WTC11 (cell line): ENCODE results near the gene CD72. TPM values are rescaled to one million over a fixed set of nuclear protein-coding genes. Genes with fewer than 3 reads are reported as not detected.

Experiments
- ATAC-seq: fragments of 200-7000 bp; cut with Tn5 transposase; 2 replicates; pipeline ENCODE4 v1.10.0; 2021; ENCODE audit warnings: mild to moderate bottlenecking, moderate library complexity
- CTCF ChIA-PET: fragments of 300-600 bp; sonication (Branson Sonifier 250); formaldehyde crosslinking; loops from one replicate; lab custom pipeline; 2021; ENCODE audit warnings: antibody characterized with exemption; lab: Charles Lee
- POLR2A ChIA-PET: fragments of 350-600 bp; sonication (Branson Sonifier 250); formaldehyde crosslinking; loops from one replicate; lab custom pipeline; 2021; ENCODE audit warnings: antibody characterized with exemption; lab: Charles Lee
- DNase-seq: peaks from one replicate; pipeline ENCODE4 v3.0.0; 2021; ENCODE audit warnings: low spot score
- H3K27ac Mint-ChIP-seq: 2 replicates; pipeline ENCODE4 v1.8.0; 2021; ENCODE audit warnings: mixed read lengths
- H3K27me3 Mint-ChIP-seq: 2 replicates; pipeline ENCODE4 v1.8.0; 2021; ENCODE audit warnings: low read depth, mild to moderate bottlenecking, moderate library complexity, mixed read lengths
- H3K36me3 Mint-ChIP-seq: 2 replicates; pipeline ENCODE4 v1.8.0; 2021; ENCODE audit warnings: mixed read lengths
- H3K4me1 Mint-ChIP-seq: 2 replicates; pipeline ENCODE4 v1.8.0; 2022; ENCODE audit warnings: mixed read lengths
- H3K4me3 Mint-ChIP-seq: 2 replicates; pipeline ENCODE4 v1.8.0; 2021; ENCODE audit warnings: mild to moderate bottlenecking, moderate library complexity, mixed read lengths
- H3K9me3 Mint-ChIP-seq: 2 replicates; pipeline ENCODE4 v1.8.0; 2021; ENCODE audit warnings: mixed read lengths
- ATF2 ChIP-seq: sonication (generic); formaldehyde crosslinking; IDR thresholded peaks from 2 replicates; pipeline ENCODE4 v1.8.1; 2022; ENCODE audit warnings: low read depth, missing genetic modification reagents, borderline replicate concordance
- CBFB ChIP-seq: sonication (generic); formaldehyde crosslinking; IDR thresholded peaks from 2 replicates; pipeline ENCODE4 v1.8.1; 2022; ENCODE audit warnings: mild to moderate bottlenecking, low read depth, missing genetic modification reagents
- ELF4 ChIP-seq: sonication (generic); formaldehyde crosslinking; IDR thresholded peaks from 2 replicates; pipeline ENCODE4 v1.8.1; 2022; ENCODE audit warnings: low read depth, mild to moderate bottlenecking, moderate library complexity, missing genetic modification reagents
- FOXJ3 ChIP-seq: sonication (generic); formaldehyde crosslinking; IDR thresholded peaks from 2 replicates; pipeline ENCODE4 v1.9.0; 2021; ENCODE audit warnings: missing genetic modification reagents, mild to moderate bottlenecking, borderline replicate concordance
- FOXK1 ChIP-seq: sonication (generic); formaldehyde crosslinking; IDR thresholded peaks from 2 replicates; pipeline ENCODE4 v1.8.0; 2022; ENCODE audit warnings: mild to moderate bottlenecking, moderate library complexity, missing genetic modification reagents
- KAT7 ChIP-seq: sonication (generic); formaldehyde crosslinking; IDR thresholded peaks from 2 replicates; pipeline ENCODE4 v1.8.1; 2023; ENCODE audit warnings: missing genetic modification reagents, mild to moderate bottlenecking, borderline replicate concordance
- MAX ChIP-seq: sonication (generic); formaldehyde crosslinking; IDR thresholded peaks from 2 replicates; pipeline ENCODE4 v1.8.0; 2022; ENCODE audit warnings: mild to moderate bottlenecking, missing genetic modification reagents
- NFE2L1 ChIP-seq: sonication (generic); formaldehyde crosslinking; IDR thresholded peaks from 2 replicates; pipeline ENCODE4 v1.8.1; 2023; ENCODE audit warnings: missing genetic modification reagents
- NR3C1 ChIP-seq: sonication (generic); formaldehyde crosslinking; conservative IDR thresholded peaks from 2 replicates; pipeline ENCODE4 v1.8.1; 2023; ENCODE audit warnings: low read depth, mild to moderate bottlenecking, missing genetic modification reagents
- OVOL2 ChIP-seq: fragments of 250-450 bp; sonication (Bioruptor Pico); IDR thresholded peaks from 2 replicates; pipeline ENCODE4 v1.9.0; 2021; ENCODE audit warnings: mild to moderate bottlenecking, borderline replicate concordance
- RORB ChIP-seq: fragments of 250-450 bp; sonication (Bioruptor Pico); IDR thresholded peaks from 2 replicates; pipeline ENCODE4 v1.9.0; 2021; ENCODE audit warnings: mild to moderate bottlenecking
- TCF7 ChIP-seq: sonication (generic); formaldehyde crosslinking; IDR thresholded peaks from 2 replicates; pipeline ENCODE4 v1.8.0; 2022; ENCODE audit warnings: mild to moderate bottlenecking, low read depth, missing genetic modification reagents, moderate library complexity
- TEAD1 ChIP-seq: sonication (generic); formaldehyde crosslinking; IDR thresholded peaks from 2 replicates; pipeline ENCODE4 v1.8.0; 2022; ENCODE audit warnings: mild to moderate bottlenecking, missing genetic modification reagents
- USF1 ChIP-seq: sonication (generic); formaldehyde crosslinking; IDR thresholded peaks from 2 replicates; pipeline ENCODE4 v1.8.0; 2022; ENCODE audit warnings: mild to moderate bottlenecking, missing genetic modification reagents
- ZNF121 ChIP-seq: sonication (generic); formaldehyde crosslinking; IDR thresholded peaks from 2 replicates; pipeline ENCODE4 v1.8.0; 2023; ENCODE audit warnings: missing genetic modification reagents
- ZNF317 ChIP-seq: sonication (generic); formaldehyde crosslinking; IDR thresholded peaks from 2 replicates; pipeline ENCODE4 v1.8.1; 2023; ENCODE audit warnings: low read depth, mild to moderate bottlenecking, moderate library complexity, missing genetic modification reagents, borderline replicate concordance
- ZNF671 ChIP-seq: fragments of 250-450 bp; sonication (Bioruptor Pico); IDR thresholded peaks from 2 replicates; pipeline ENCODE4 v1.8.0; 2021; ENCODE audit warnings: mild to moderate bottlenecking
- total RNA-seq: library from RNA; stranded (reverse); gene quantifications from 3 replicates; pipeline ENCODE4 v1.2.3, GENCODE V29; 2021
- TF ChIP-seq, protein P1 (sequence below): fragments of 250-450 bp; sonication (Bioruptor Pico); IDR thresholded peaks from 2 replicates; pipeline ENCODE4 v1.9.0; 2021; ENCODE audit warnings: mild to moderate bottlenecking
- TF ChIP-seq, protein P2 (sequence below): sonication (generic); formaldehyde crosslinking; IDR thresholded peaks from 2 replicates; pipeline ENCODE4 v1.8.1; 2022; ENCODE audit warnings: low read depth, mild to moderate bottlenecking, moderate library complexity, missing genetic modification reagents, borderline replicate concordance
- TF ChIP-seq, protein P3 (sequence below): fragments of 250-450 bp; sonication (Bioruptor Pico); IDR thresholded peaks from 2 replicates; pipeline ENCODE4 v2.1.2; 2022; ENCODE audit warnings: mild to moderate bottlenecking, moderate library complexity

Gene CD72
- total RNA-seq, 1 experiment from 2014 or later, result 2.9 TPM

- ATAC-seq (no peak), DNase-seq (no peak)
- no peak overlapping the region for H3K27ac Mint-ChIP-seq
- CTCF ChIA-PET, result no interaction called here
- TF ChIP-seq ELF4 (CRISPR knock-in tag) (no peak), KAT7 (CRISPR knock-in tag) (no peak), OVOL2 (CRISPR knock-in tag) (no peak), TCF7 (CRISPR knock-in tag) (no peak), CBFB (CRISPR knock-in tag) (no peak), ZNF121 (no peak), NR3C1 (CRISPR knock-in tag) (no peak), RORB (CRISPR knock-in tag) (no peak), USF1 (CRISPR knock-in tag) (no peak), TEAD1 (CRISPR knock-in tag) (no peak), FOXK1 (CRISPR knock-in tag) (no peak), FOXJ3 (CRISPR knock-in tag) (no peak), ZNF317 (CRISPR knock-in tag) (no peak), NFE2L1 (CRISPR knock-in tag) (no peak), ZNF671 (CRISPR knock-in tag) (no peak), MAX (no peak), ATF2 (CRISPR knock-in tag) (no peak)
- TF ChIP-seq, protein P1, sequence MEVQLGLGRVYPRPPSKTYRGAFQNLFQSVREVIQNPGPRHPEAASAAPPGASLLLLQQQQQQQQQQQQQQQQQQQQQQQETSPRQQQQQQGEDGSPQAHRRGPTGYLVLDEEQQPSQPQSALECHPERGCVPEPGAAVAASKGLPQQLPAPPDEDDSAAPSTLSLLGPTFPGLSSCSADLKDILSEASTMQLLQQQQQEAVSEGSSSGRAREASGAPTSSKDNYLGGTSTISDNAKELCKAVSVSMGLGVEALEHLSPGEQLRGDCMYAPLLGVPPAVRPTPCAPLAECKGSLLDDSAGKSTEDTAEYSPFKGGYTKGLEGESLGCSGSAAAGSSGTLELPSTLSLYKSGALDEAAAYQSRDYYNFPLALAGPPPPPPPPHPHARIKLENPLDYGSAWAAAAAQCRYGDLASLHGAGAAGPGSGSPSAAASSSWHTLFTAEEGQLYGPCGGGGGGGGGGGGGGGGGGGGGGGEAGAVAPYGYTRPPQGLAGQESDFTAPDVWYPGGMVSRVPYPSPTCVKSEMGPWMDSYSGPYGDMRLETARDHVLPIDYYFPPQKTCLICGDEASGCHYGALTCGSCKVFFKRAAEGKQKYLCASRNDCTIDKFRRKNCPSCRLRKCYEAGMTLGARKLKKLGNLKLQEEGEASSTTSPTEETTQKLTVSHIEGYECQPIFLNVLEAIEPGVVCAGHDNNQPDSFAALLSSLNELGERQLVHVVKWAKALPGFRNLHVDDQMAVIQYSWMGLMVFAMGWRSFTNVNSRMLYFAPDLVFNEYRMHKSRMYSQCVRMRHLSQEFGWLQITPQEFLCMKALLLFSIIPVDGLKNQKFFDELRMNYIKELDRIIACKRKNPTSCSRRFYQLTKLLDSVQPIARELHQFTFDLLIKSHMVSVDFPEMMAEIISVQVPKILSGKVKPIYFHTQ, result no peak
- TF ChIP-seq, protein P2, sequence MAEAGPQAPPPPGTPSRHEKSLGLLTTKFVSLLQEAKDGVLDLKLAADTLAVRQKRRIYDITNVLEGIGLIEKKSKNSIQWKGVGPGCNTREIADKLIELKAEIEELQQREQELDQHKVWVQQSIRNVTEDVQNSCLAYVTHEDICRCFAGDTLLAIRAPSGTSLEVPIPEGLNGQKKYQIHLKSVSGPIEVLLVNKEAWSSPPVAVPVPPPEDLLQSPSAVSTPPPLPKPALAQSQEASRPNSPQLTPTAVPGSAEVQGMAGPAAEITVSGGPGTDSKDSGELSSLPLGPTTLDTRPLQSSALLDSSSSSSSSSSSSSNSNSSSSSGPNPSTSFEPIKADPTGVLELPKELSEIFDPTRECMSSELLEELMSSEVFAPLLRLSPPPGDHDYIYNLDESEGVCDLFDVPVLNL (CRISPR knock-in tag), result no peak
- TF ChIP-seq, protein P3, sequence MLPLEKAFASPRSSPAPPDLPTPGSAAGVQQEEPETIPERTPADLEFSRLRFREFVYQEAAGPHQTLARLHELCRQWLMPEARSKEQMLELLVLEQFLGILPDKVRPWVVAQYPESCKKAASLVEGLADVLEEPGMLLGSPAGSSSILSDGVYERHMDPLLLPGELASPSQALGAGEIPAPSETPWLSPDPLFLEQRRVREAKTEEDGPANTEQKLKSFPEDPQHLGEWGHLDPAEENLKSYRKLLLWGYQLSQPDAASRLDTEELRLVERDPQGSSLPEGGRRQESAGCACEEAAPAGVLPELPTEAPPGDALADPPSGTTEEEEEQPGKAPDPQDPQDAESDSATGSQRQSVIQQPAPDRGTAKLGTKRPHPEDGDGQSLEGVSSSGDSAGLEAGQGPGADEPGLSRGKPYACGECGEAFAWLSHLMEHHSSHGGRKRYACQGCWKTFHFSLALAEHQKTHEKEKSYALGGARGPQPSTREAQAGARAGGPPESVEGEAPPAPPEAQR (CRISPR knock-in tag), result no peak
- peaks cover 19% of the 10 kb centered on the region for H3K4me1 Mint-ChIP-seq
- peaks cover 5% of the 10 kb centered on the region for H3K36me3 Mint-ChIP-seq
- POLR2A ChIA-PET, result no interaction called here
- H3K27me3 Mint-ChIP-seq, result no peaks in the 10 kb centered on the region; the same call in 1 of the 2 replicates
- H3K9me3 Mint-ChIP-seq, result peaks cover 7% of the 10 kb centered on the region
- H3K4me3 Mint-ChIP-seq, result no peak overlapping the region
Observed at GRCh38 chr9:35667939-35668338, 49.7 kb upstream of the CD72 start.
